HEK293T (cell line): ENCODE data around the gene C10orf120.

Experiments used
- CTCF ChIA-PET: fragments of 350-600 bp; formaldehyde crosslinking; extraction: SDS; loops from one replicate; lab custom pipeline; 2021; ENCODE audit warnings: antibody characterized with exemption, inconsistent platforms; lab: Yijun Ruan, JAX
- POLR2A ChIA-PET: fragments of 350-600 bp; formaldehyde crosslinking; extraction: SDS; loops from one replicate; lab custom pipeline; 2020; ENCODE audit warnings: antibody characterized with exemption, inconsistent platforms; lab: Yijun Ruan, JAX
- DNase-seq: peaks from one replicate; pipeline ENCODE4 v3.0.0; 2012; ENCODE audit warnings: mixed read lengths; ENCODE audit errors: extremely low spot score
- ARNT ChIP-seq: fragments of 450-650 bp; IDR thresholded peaks from 2 replicates; pipeline ENCODE4 v1.6.1; 2017; ENCODE audit warnings: mild to moderate bottlenecking
- BHLHE40 ChIP-seq: fragments of 450-650 bp; IDR thresholded peaks from 2 replicates; pipeline ENCODE4 v1.6.1; 2016; ENCODE audit warnings: mild to moderate bottlenecking, moderate library complexity, borderline replicate concordance
- CTBP1 ChIP-seq: fragments of 450-650 bp; IDR thresholded peaks from 2 replicates; pipeline ENCODE4 v1.6.1; 2016; ENCODE audit warnings: borderline replicate concordance
- ELF4 ChIP-seq: fragments of 450-650 bp; IDR thresholded peaks from 2 replicates; pipeline ENCODE4 v1.6.1; 2017; ENCODE audit warnings: antibody characterized with exemption
- FOXA1 ChIP-seq: fragments of 450-650 bp; IDR thresholded peaks from 2 replicates; pipeline ENCODE4 v1.6.1; 2016; ENCODE audit warnings: mild to moderate bottlenecking
- FOXK2 ChIP-seq: fragments of 450-650 bp; IDR thresholded peaks from 2 replicates; pipeline ENCODE4 v1.6.1; 2016; ENCODE audit warnings: mild to moderate bottlenecking
- FOXM1 ChIP-seq: fragments of 450-650 bp; IDR thresholded peaks from 2 replicates; pipeline ENCODE4 v1.6.1; 2017; ENCODE audit warnings: mild to moderate bottlenecking, borderline replicate concordance
- HDGF ChIP-seq: fragments of 450-650 bp; IDR thresholded peaks from 2 replicates; pipeline ENCODE4 v1.6.1; 2017; ENCODE audit warnings: antibody characterized with exemption, borderline replicate concordance
- L3MBTL2 ChIP-seq: fragments of 450-650 bp; conservative IDR thresholded peaks from 2 replicates; pipeline ENCODE4 v1.6.1; 2016; ENCODE audit warnings: mild to moderate bottlenecking
- LEF1 ChIP-seq: fragments of 450-650 bp; IDR thresholded peaks from 2 replicates; pipeline ENCODE4 v1.6.1; 2017; ENCODE audit warnings: mild to moderate bottlenecking, borderline replicate concordance
- NFRKB ChIP-seq: fragments of 450-650 bp; IDR thresholded peaks from 2 replicates; pipeline ENCODE4 v1.6.1; 2016; ENCODE audit warnings: mild to moderate bottlenecking, moderate library complexity
- PKNOX1 ChIP-seq: fragments of 450-650 bp; IDR thresholded peaks from 2 replicates; pipeline ENCODE4 v1.6.1; 2016
- SP1 ChIP-seq: fragments of 450-650 bp; IDR thresholded peaks from 2 replicates; pipeline ENCODE4 v1.6.1; 2017
- SUZ12 ChIP-seq: fragments of 450-650 bp; IDR thresholded peaks from 2 replicates; pipeline ENCODE4 v1.6.1; 2016; ENCODE audit warnings: mild to moderate bottlenecking
- TARDBP ChIP-seq: fragments of 450-650 bp; IDR thresholded peaks from 2 replicates; pipeline ENCODE4 v1.6.1; 2016
- ZNF384 ChIP-seq: fragments of 450-650 bp; IDR thresholded peaks from 2 replicates; pipeline ENCODE4 v1.6.1; 2016

C10orf120 gene

GRCh38 chr10:122699796-122700455 lies at the start of gene C10orf120:
TSS of gene C10orf120 (minus strand) at chr10:122699846. CDS start at chr10:122699790, 56 bp downstream.
- ChIA-PET POLR2A (no interaction called here), CTCF (interaction anchor here (1.1 kb wide), 1 partner anchor 131 kb away, joined by 3 read pairs; no protein-coding TSS in a partner anchor)
- TF ChIP-seq CTBP1: no peak
- no peak for TF ChIP-seq HDGF
- TF ChIP-seq BHLHE40: no peak
- TF ChIP-seq SUZ12: no peak
- no peak for TF ChIP-seq L3MBTL2
- no peak for TF ChIP-seq ELF4
- no peak for TF ChIP-seq SP1
- TF ChIP-seq LEF1: no peak
- no peak for TF ChIP-seq PKNOX1
- no peak for TF ChIP-seq TARDBP
- TF ChIP-seq ARNT: no peak
- no peak for DNase-seq

DNA sequence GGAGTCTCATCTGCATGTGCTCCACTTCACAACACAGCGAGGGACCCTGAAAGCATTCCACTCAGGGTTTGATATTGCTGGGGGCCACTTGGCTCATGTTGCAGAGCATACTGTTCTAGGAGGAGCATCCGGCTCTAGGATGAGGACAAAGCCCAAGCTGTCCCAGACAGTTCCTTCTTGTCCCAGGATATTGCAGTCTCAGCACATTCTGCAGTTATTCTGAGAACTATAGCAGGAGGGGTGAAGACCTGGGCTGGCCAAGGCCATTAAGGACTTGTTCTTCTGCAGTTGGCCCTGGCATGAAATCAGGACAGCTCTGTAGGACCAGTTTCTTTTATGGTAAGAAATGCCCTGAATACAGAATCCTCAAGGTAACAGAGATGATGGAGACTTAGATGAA lies 48.9 kb upstream of the C10orf120 start:
- DNase-seq: no peak
- TF ChIP-seq ZNF384: no peak
- TF ChIP-seq FOXA1: no peak
- no peak for TF ChIP-seq L3MBTL2
- TF ChIP-seq HDGF: no peak
- TF ChIP-seq FOXK2: no peak
- no peak for TF ChIP-seq ARNT
- no peak for TF ChIP-seq SP1
- TF ChIP-seq NFRKB: no peak
- no peak for TF ChIP-seq SUZ12
- no peak for TF ChIP-seq LEF1
- no peak for TF ChIP-seq FOXM1
- TF ChIP-seq ELF4: no peak
- no peak for TF ChIP-seq PKNOX1
- no peak for TF ChIP-seq TARDBP
- CTCF ChIA-PET: no interaction called here
- POLR2A ChIA-PET: no interaction called here

DNA sequence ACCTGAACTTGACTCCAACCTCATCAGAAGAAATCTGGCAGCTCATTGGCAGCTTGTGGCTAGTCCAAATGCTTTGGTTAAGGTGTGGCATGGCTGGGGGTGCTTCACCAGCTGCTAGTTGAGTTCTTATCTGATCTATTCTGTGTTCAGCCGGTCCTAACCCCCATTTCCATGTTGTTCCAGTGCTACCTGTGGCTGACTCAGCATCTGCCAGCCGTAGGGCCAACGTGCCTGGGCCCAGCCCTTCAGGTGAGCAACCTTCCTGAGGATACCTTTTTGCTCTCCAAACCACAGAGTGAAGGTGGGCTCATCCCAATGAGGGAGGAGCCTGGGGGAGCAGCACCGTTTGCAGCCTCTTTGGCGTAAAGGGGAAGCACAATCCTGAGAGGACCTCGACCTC lies 46.8 kb upstream of the C10orf120 start:
- no peak for DNase-seq
- ChIA-PET CTCF (no interaction called here), POLR2A (no interaction called here)
- TF ChIP-seq ARNT: no peak
- TF ChIP-seq HDGF: no peak
- TF ChIP-seq ZNF384: no peak
- TF ChIP-seq FOXK2: no peak

DNA sequence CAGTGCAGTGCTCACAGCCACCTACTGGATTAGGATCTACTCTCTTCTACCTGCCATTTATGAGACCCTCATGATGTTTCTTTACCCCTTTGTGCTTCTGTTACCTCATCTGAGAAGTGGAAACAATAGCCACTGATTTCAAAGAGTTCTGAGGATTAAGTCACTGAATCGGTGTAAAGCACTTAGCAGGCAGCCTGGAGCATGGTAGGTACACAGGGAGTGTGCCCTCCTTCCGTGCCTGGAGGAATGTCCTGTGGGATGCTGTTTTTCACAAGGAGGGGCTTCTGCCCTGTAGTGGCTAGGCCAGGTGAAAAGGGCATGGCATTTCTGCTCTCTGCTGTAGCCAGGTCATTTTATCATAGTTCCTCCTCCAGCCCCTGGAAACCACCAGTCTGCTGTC lies 44.6 kb upstream of the C10orf120 start:
- no peak for DNase-seq
- ChIA-PET CTCF (no interaction called here), POLR2A (no interaction called here)
- no peak for TF ChIP-seq PKNOX1
- no peak for TF ChIP-seq FOXM1
- no peak for TF ChIP-seq ZNF384
- no peak for TF ChIP-seq FOXA1
- no peak for TF ChIP-seq CTBP1
- no peak for TF ChIP-seq FOXK2
- no peak for TF ChIP-seq NFRKB
- no peak for TF ChIP-seq ELF4
- TF ChIP-seq HDGF: no peak
- TF ChIP-seq TARDBP: no peak
- TF ChIP-seq BHLHE40: no peak
- TF ChIP-seq L3MBTL2: no peak
- no peak for TF ChIP-seq ARNT
- TF ChIP-seq SUZ12: no peak
- no peak for TF ChIP-seq SP1
- TF ChIP-seq LEF1: no peak

GRCh38 chr10:122740640-122741039 lies 41.0 kb upstream of the C10orf120 start:
- ChIA-PET CTCF (no interaction called here), POLR2A (no interaction called here)
- TF ChIP-seq PKNOX1: no peak
- no peak for TF ChIP-seq ARNT
- TF ChIP-seq BHLHE40: no peak
- TF ChIP-seq SUZ12: no peak
- TF ChIP-seq TARDBP: no peak
- no peak for TF ChIP-seq HDGF
- no peak for DNase-seq

- CTCF ChIA-PET: no interaction called here
- no peak for DNase-seq
- POLR2A ChIA-PET: no interaction called here
- no peak for TF ChIP-seq CTBP1
These were observed 38.4 kb upstream of the C10orf120 start for GRCh38 chr10:122738031-122738430.
